ENCODE measurements around the gene CBFA2T3.

GRCh38 chr16:88827727-88828126 is 149.3 kb downstream of the CBFA2T3 start:
- TF ChIP-seq CTCF (IDR thresholded peaks at IDR 0.05) (no peak), POLR2A (IDR thresholded peaks at IDR 0.05) (no peak)

All from tibial nerve (tissue), 3 donors.